Retina (tissue), 1 donor: ENCODE data around the gene SLMAP.
"Not testable (repeated sequence)": the region's sequence is repeated elsewhere in the genome, so short reads cannot be mapped to it uniquely, and the experiment has no call there.

Experiments
- DNase-seq: peaks from one replicate; pipeline ENCODE4 v3.0.0-alpha.2; 2016

SLMAP gene

GRCh38 chr3:57832900-57833313 is 76.8 kb downstream of the SLMAP start:
- no peak for DNase-seq

- DNase-seq = no peak
Measured at GRCh38 chr3:57833763-57834162, 77.7 kb downstream of the SLMAP start.

GRCh38 chr3:57837686-57838085 is 81.6 kb downstream of the SLMAP start:
- no peak for DNase-seq

GRCh38 chr3:57838627-57839026 is 82.5 kb downstream of the SLMAP start:
- DNase-seq = no peak

GRCh38 chr3:57840473-57840872 is 84.4 kb downstream of the SLMAP start:
- DNase-seq = no peak

GRCh38 chr3:57841818-57842217 is 85.7 kb downstream of the SLMAP start:
- DNase-seq = no peak

GRCh38 chr3:57848177-57848738 is 92.1 kb downstream of the SLMAP start:
- DNase-seq = no peak

GRCh38 chr3:57851304-57851703 is 95.2 kb downstream of the SLMAP start:
- no peak for DNase-seq

- no peak for DNase-seq
Measured at GRCh38 chr3:57852896-57853295, 96.8 kb downstream of the SLMAP start.

GRCh38 chr3:57855281-57855680 is 99.2 kb downstream of the SLMAP start:
- no peak for DNase-seq

- no peak for DNase-seq
Measured at GRCh38 chr3:57855943-57856342, 99.8 kb downstream of the SLMAP start.

- no peak for DNase-seq
Measured at GRCh38 chr3:57856675-57857074, 100.6 kb downstream of the SLMAP start.

GRCh38 chr3:57862894-57863293 is 106.8 kb downstream of the SLMAP start:
- DNase-seq = no peak

- DNase-seq = no peak
Measured at GRCh38 chr3:57863380-57863779, 107.3 kb downstream of the SLMAP start.

- no peak for DNase-seq
Measured at GRCh38 chr3:57864853-57865252, 108.7 kb downstream of the SLMAP start.

GRCh38 chr3:57869110-57869509 is 113.0 kb downstream of the SLMAP start:
- not testable (repeated sequence) for DNase-seq

- no peak for DNase-seq
Measured at GRCh38 chr3:57872606-57873005, 116.5 kb downstream of the SLMAP start.

GRCh38 chr3:57876632-57877031 is 120.5 kb downstream of the SLMAP start:
- no peak for DNase-seq

GRCh38 chr3:57877116-57877515 is 121.0 kb downstream of the SLMAP start:
- DNase-seq = no peak

GRCh38 chr3:57884436-57884835 is 128.3 kb downstream of the SLMAP start:
- not testable (repeated sequence) for DNase-seq

GRCh38 chr3:57889807-57890206 is 133.7 kb downstream of the SLMAP start:
- DNase-seq = no peak

- DNase-seq = no peak
Measured at GRCh38 chr3:57890874-57891273, 134.8 kb downstream of the SLMAP start.

- DNase-seq = no peak
Measured at GRCh38 chr3:57892423-57892822, 136.3 kb downstream of the SLMAP start.

GRCh38 chr3:57893156-57893555 is 137.0 kb downstream of the SLMAP start:
- no peak for DNase-seq

- DNase-seq = no peak
Measured at GRCh38 chr3:57893668-57894067, 137.6 kb downstream of the SLMAP start.

- DNase-seq = no peak
Measured at GRCh38 chr3:57896031-57896430, 139.9 kb downstream of the SLMAP start.
